HCT116 (cell line): ENCODE measurements around the gene CLEC3B. TPM values are rescaled to one million over a fixed set of nuclear protein-coding genes. Genes with fewer than 3 reads are reported as not detected.

Experiments
- ATAC-seq: fragments of 200-7000 bp; cut with Tn5 transposase; 2 replicates; pipeline ENCODE4 v1.9.1; 2020; ENCODE audit warnings: mild to moderate bottlenecking, moderate library complexity
- BruUV-seq: library from RNA; stranded (reverse); fragments of 400-500 nt; replicated peaks from 2 replicates; lab custom pipeline; 2021; lab: Mats Ljungman, UMichigan
- CTCF ChIA-PET: fragments of 300-600 bp; sonication (Branson Sonifier 250); formaldehyde crosslinking; loops from one replicate; lab custom pipeline; 2021; ENCODE audit warnings: antibody characterized with exemption; lab: Charles Lee
- POLR2A ChIA-PET: fragments of 300-600, 350-600 bp; sonication (Branson Sonifier 250); formaldehyde crosslinking; loops from one replicate; lab custom pipeline; 2021; ENCODE audit warnings: antibody characterized with exemption; lab: Charles Lee
- RAD21 ChIA-PET, 2 experiments: fragments of 300-600 bp; sonication (Branson Sonifier 250); formaldehyde crosslinking; loops; one replicate each; lab custom pipeline; 2023; ENCODE audit warnings: low total read pairs in 2 of 2; ENCODE audit not compliant: uncharacterized antibody in 2 of 2, unreplicated experiment in 2 of 2, low non-redundant PET in 1 of 2; lab: Charles Lee
- DNase-seq: peaks from one replicate; pipeline ENCODE4 v3.0.0-alpha.2; 2010; ENCODE audit warnings: low read depth, low spot score
- H2AFZ ChIP-seq: fragments of 200-600 bp; shearing (Covaris generic), sonication (generic); 2 replicates; pipeline ENCODE4 v1.6.1; 2017; ENCODE audit warnings: low read depth, mixed run types, mixed read lengths, antibody characterized with exemption, low read length; ENCODE audit not compliant: poor library complexity, severe bottlenecking
- H3K27ac ChIP-seq: 2 replicates; pipeline ENCODE4 v1.5.1; 2012; ENCODE audit warnings: low read depth, low read length
- H3K27me3 ChIP-seq: fragments of 200-600 bp; sonication (generic); 2 replicates; pipeline ENCODE4 v1.6.1; 2016; ENCODE audit warnings: mixed run types, low read length, mixed read lengths; ENCODE audit not compliant: insufficient read depth
- H3K36me3 ChIP-seq, 2 experiments: fragments of 200-500 bp in 1 of 2; fragments of 200-600 bp in 1 of 2; sonication (Bioruptor generic) in 1 of 2; sonication (generic) in 1 of 2; 2 replicates each; pipeline versions ENCODE4 v1.5.1 to v1.6.1; 2014 to 2016; ENCODE audit warnings: low read length in 2 of 2, inconsistent platforms in 1 of 2, mixed read lengths in 1 of 2, mixed run types in 1 of 2; ENCODE audit not compliant: insufficient read depth in 2 of 2, control insufficient read depth in 1 of 2
- H3K4me1 ChIP-seq, 2 experiments: fragments of 200-600 bp in 1 of 2; sonication (generic) in 1 of 2; 2 replicates each; pipeline versions ENCODE4 v1.5.1 to v1.6.1; 2012 to 2017; ENCODE audit warnings: low read length in 2 of 2, inconsistent platforms in 1 of 2, mild to moderate bottlenecking in 1 of 2, mixed read lengths in 1 of 2, mixed run types in 1 of 2, moderate library complexity in 1 of 2; ENCODE audit not compliant: insufficient read depth in 2 of 2, control insufficient read depth in 1 of 2
- H3K4me2 ChIP-seq: fragments of 200-600 bp; sonication (generic); 2 replicates; pipeline ENCODE4 v1.6.1; 2017; ENCODE audit warnings: mixed run types, low read length, mixed read lengths
- H3K4me3 ChIP-seq, 2 experiments: fragments of 200-600 bp in 1 of 2; sonication (generic) in 1 of 2; replicated peaks in 1 of 2; 2 replicates each; pipeline ENCODE4 v1.5.1; 2011 to 2016; ENCODE audit warnings: low read length in 2 of 2, control low read depth in 1 of 2, low read depth in 1 of 2, mild to moderate bottlenecking in 1 of 2, mixed read lengths in 1 of 2, mixed run types in 1 of 2
- H3K79me2 ChIP-seq: fragments of 200-600 bp; sonication (generic); 2 replicates; pipeline ENCODE4 v1.6.1; 2017; ENCODE audit warnings: mild to moderate bottlenecking, mixed run types, low read length, moderate library complexity, mixed read lengths; ENCODE audit not compliant: insufficient read depth
- H3K9ac ChIP-seq: fragments of 200-600 bp; sonication (generic); 2 replicates; pipeline ENCODE4 v1.6.1; 2016; ENCODE audit warnings: low read length, mixed read lengths
- H3K9me2 ChIP-seq: fragments of 200-600 bp; sonication (generic), shearing (Covaris generic); 2 replicates; pipeline ENCODE4 v1.6.1; 2017; ENCODE audit warnings: mixed run types, mild to moderate bottlenecking, moderate library complexity; ENCODE audit not compliant: insufficient read depth
- H3K9me3 ChIP-seq, 2 experiments: fragments of 200-500 bp in 1 of 2; fragments of 200-600 bp in 1 of 2; sonication (Bioruptor generic) in 1 of 2; sonication (generic) in 1 of 2; 2 replicates each; pipeline ENCODE4 v1.6.1; 2014 to 2017; ENCODE audit warnings: low read length in 2 of 2, mixed read lengths in 2 of 2, inconsistent platforms in 1 of 2, low read depth in 1 of 2, mild to moderate bottlenecking in 1 of 2, mixed run types in 1 of 2, moderate library complexity in 1 of 2; ENCODE audit not compliant: control insufficient read depth in 1 of 2, insufficient read depth in 1 of 2
- H4K20me1 ChIP-seq: fragments of 200-600 bp; sonication (generic), shearing (Covaris generic); 2 replicates; pipeline ENCODE4 v1.6.1; 2017; ENCODE audit warnings: mixed run types, mild to moderate bottlenecking, moderate library complexity; ENCODE audit not compliant: insufficient read depth
- CBX3 ChIP-seq: IDR thresholded peaks from 2 replicates; pipeline ENCODE4 v1.6.1; 2012; ENCODE audit warnings: low read depth
- CEBPB ChIP-seq: IDR thresholded peaks from 2 replicates; pipeline ENCODE4 v1.6.1; 2012; ENCODE audit warnings: low read depth
- EGR1 ChIP-seq: IDR thresholded peaks from 2 replicates; pipeline ENCODE4 v1.6.1; 2012; ENCODE audit warnings: low read depth
- ELF1 ChIP-seq: IDR thresholded peaks from 2 replicates; pipeline ENCODE4 v1.6.1; 2012; ENCODE audit warnings: low read depth, borderline replicate concordance
- EZH2phosphoT487 ChIP-seq: fragments of 200-600 bp; IDR thresholded peaks from 2 replicates; pipeline ENCODE4 v1.6.1; 2018; ENCODE audit warnings: antibody characterized with exemption, borderline replicate concordance
- FOSL1 ChIP-seq: IDR thresholded peaks from 2 replicates; pipeline ENCODE4 v1.6.1; 2012; ENCODE audit warnings: low read depth
- JUND ChIP-seq: IDR thresholded peaks from 2 replicates; pipeline ENCODE4 v1.6.1; 2012
- POLR2A ChIP-seq: IDR thresholded peaks from 2 replicates; pipeline ENCODE4 v1.7.0; 2011; ENCODE audit warnings: borderline replicate concordance; ENCODE audit not compliant: insufficient read depth, insufficient read length; ENCODE audit errors: extremely low read depth
- POLR2AphosphoS5 ChIP-seq: IDR thresholded peaks from 2 replicates; pipeline ENCODE4 v1.6.1; 2011; ENCODE audit warnings: mild to moderate bottlenecking, low read depth, low read length, moderate library complexity
- RAD21 ChIP-seq: IDR thresholded peaks from 2 replicates; pipeline ENCODE4 v1.6.1; 2012; ENCODE audit warnings: low read depth, mild to moderate bottlenecking
- SIN3A ChIP-seq: IDR thresholded peaks from 2 replicates; pipeline ENCODE4 v1.6.1; 2012; ENCODE audit warnings: low read depth
- SP1 ChIP-seq: IDR thresholded peaks from 2 replicates; pipeline ENCODE4 v1.6.1; 2012; ENCODE audit warnings: low read depth
- SRF ChIP-seq: IDR thresholded peaks from 2 replicates; pipeline ENCODE4 v1.6.1; 2012; ENCODE audit warnings: low read depth
- YY1 ChIP-seq: IDR thresholded peaks from 2 replicates; pipeline ENCODE4 v1.6.1; 2011; ENCODE audit warnings: low read length, low read depth, moderate library complexity, mild to moderate bottlenecking; ENCODE audit not compliant: insufficient replicate concordance; ENCODE audit errors: extremely low read depth
- ZFX ChIP-seq: fragments of 450-650 bp; IDR thresholded peaks from 2 replicates; pipeline ENCODE4 v1.6.1; 2017
- ZNF274 ChIP-seq: fragments of 200-500 bp; sonication (Bioruptor generic); IDR thresholded peaks from 2 replicates; pipeline ENCODE4 v1.6.1; 2014; ENCODE audit warnings: mild to moderate bottlenecking, low read depth, low read length, inconsistent platforms
- intact Hi-C: fragments of 100-400 bp; cut with micrococcal nuclease; formaldehyde crosslinking; loops from 2 replicates; pipeline ENCODE4 v1.10.0; 2022
- total RNA-seq: library from RNA; stranded (reverse); gene quantifications from one replicate; pipeline ENCODE4 v1.2.1, GENCODE V29; 2021; ENCODE audit not compliant: unreplicated experiment
- TF ChIP-seq, protein P1 (sequence below): IDR thresholded peaks from 2 replicates; pipeline ENCODE4 v1.6.1; 2012
- TF ChIP-seq, protein P2 (sequence below), 3 experiments: fragments of 200-600 bp in 1 of 3; sonication (generic) in 1 of 3; IDR thresholded peaks in 2 of 3; conservative IDR thresholded peaks in 1 of 3; 2 replicates each; pipeline ENCODE4 v1.5.1; 2012 to 2017; ENCODE audit warnings: low read depth in 2 of 3, low read length in 2 of 3, antibody characterized with exemption in 1 of 3, borderline replicate concordance in 1 of 3, control low read depth in 1 of 3, mild to moderate bottlenecking in 1 of 3, mixed read lengths in 1 of 3, mixed run types in 1 of 3, moderate library complexity in 1 of 3; ENCODE audit not compliant: insufficient read depth in 1 of 3
- TF ChIP-seq, protein P3 (sequence below): IDR thresholded peaks from 2 replicates; pipeline ENCODE4 v1.6.1; 2012

CLEC3B gene
- total RNA-seq, 1 experiment from 2014 or later: 0.57 TPM

DNA sequence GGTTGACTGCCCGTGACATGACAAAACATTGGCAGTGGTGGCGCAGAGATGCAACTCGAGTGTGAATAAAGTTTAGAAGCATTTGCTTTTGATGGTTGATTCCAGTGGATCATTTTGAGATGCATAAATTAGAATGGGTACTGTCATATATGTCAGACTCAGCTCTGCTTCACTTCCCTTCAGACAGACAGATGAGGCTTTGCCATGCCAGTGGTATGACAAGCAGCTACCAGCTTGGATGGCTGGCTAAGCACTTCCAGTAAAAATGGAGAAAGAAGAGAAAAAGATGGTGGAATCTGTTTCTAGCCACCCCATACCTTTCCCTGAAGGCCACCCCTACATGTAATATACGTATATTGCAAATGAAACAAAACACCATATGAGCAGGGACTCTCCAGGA, 13.5 kb upstream of the CLEC3B start:
- Histone ChIP-seq H3K4me2 (no peak overlapping the region), H3K9me2 (no peaks in the 10 kb centered on the region), H3K27me3 (no peaks in the 10 kb centered on the region), H3K9ac (no peak overlapping the region), H3K4me3 (no peak overlapping the region), H4K20me1 (no peaks in the 10 kb centered on the region), H2AFZ (no peak overlapping the region), H3K36me3 (peaks cover 11 to 13% of the 10 kb centered on the region in 2 experiments; a peak in 2 of 4 replicates), H3K4me1 (no peaks in the 10 kb centered on the region), H3K27ac (no peak overlapping the region), H3K9me3 (no peaks in the 10 kb centered on the region), H3K79me2 (no peaks in the 10 kb centered on the region)
- CTCF ChIA-PET: no interaction called here
- DNase-seq (no peak), ATAC-seq (no peak)
- POLR2A ChIA-PET: no interaction called here
- no peak for TF ChIP-seq YY1
- no peak for TF ChIP-seq SRF
- TF ChIP-seq CBX3: no peak
- no peak for TF ChIP-seq EGR1
- TF ChIP-seq ZNF274: no peak
- no peak for TF ChIP-seq SP1
- no peak for TF ChIP-seq FOSL1
- no TSS peak for BruUV-seq
- RAD21 ChIA-PET: no interaction called here
- intact Hi-C loops: no loop called here

GRCh38 chr3:45016916-45017315, 9.2 kb upstream of the CLEC3B start:
- POLR2A ChIA-PET: no interaction called here
- RAD21 ChIA-PET: interaction anchor here in 1 of 2 experiments (0.8 kb wide), 1 partner anchor 21 kb away, joined by 3 read pairs; no protein-coding TSS in a partner anchor
- H3K4me2 ChIP-seq: no peak overlapping the region
- H3K9ac ChIP-seq: no peak overlapping the region
- H3K36me3 ChIP-seq: 0 out of 4 replicates have a peak, but pooled peaks cover 2 to 11% of the 10 kb centered on the region in 2 experiments
- no peaks in the 10 kb centered on the region for H3K9me3 ChIP-seq
- no peaks in the 10 kb centered on the region for H4K20me1 ChIP-seq
- DNase-seq: no peak
- H3K27me3 ChIP-seq: no peaks in the 10 kb centered on the region
- H2AFZ ChIP-seq: no peak overlapping the region
- no peak overlapping the region for H3K4me3 ChIP-seq
- no peaks in the 10 kb centered on the region for H3K4me1 ChIP-seq
- intact Hi-C loops: no loop called here
- H3K9me2 ChIP-seq: no peaks in the 10 kb centered on the region
- H3K27ac ChIP-seq: no peak overlapping the region
- H3K79me2 ChIP-seq: no peaks in the 10 kb centered on the region
- ATAC-seq: no peak
- BruUV-seq: no TSS peak
- CTCF ChIA-PET: no interaction called here
- TF ChIP-seq, protein P1, sequence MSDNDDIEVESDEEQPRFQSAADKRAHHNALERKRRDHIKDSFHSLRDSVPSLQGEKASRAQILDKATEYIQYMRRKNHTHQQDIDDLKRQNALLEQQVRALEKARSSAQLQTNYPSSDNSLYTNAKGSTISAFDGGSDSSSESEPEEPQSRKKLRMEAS: no peak
- TF ChIP-seq ZFX: no peak
- no peak for TF ChIP-seq SP1
- no peak for TF ChIP-seq ELF1
- no peak for TF ChIP-seq CBX3
- TF ChIP-seq JUND: no peak
- no peak for TF ChIP-seq CEBPB
- TF ChIP-seq, protein P2, sequence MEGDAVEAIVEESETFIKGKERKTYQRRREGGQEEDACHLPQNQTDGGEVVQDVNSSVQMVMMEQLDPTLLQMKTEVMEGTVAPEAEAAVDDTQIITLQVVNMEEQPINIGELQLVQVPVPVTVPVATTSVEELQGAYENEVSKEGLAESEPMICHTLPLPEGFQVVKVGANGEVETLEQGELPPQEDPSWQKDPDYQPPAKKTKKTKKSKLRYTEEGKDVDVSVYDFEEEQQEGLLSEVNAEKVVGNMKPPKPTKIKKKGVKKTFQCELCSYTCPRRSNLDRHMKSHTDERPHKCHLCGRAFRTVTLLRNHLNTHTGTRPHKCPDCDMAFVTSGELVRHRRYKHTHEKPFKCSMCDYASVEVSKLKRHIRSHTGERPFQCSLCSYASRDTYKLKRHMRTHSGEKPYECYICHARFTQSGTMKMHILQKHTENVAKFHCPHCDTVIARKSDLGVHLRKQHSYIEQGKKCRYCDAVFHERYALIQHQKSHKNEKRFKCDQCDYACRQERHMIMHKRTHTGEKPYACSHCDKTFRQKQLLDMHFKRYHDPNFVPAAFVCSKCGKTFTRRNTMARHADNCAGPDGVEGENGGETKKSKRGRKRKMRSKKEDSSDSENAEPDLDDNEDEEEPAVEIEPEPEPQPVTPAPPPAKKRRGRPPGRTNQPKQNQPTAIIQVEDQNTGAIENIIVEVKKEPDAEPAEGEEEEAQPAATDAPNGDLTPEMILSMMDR (IDR thresholded peaks at IDR 0.05 in 2 of 3, conservative IDR thresholded peaks at IDR 0.05 in 1 of 3; ENCODE audit: borderline replicate concordance in 1 of 3, insufficient read depth in 1 of 3, low read depth in 2 of 3, low read length in 2 of 3): no peak
- TF ChIP-seq SRF: no peak
- no peak for TF ChIP-seq RAD21
- TF ChIP-seq POLR2A: no peak
- TF ChIP-seq, protein P3, sequence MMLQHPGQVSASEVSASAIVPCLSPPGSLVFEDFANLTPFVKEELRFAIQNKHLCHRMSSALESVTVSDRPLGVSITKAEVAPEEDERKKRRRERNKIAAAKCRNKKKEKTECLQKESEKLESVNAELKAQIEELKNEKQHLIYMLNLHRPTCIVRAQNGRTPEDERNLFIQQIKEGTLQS: no peak
- TF ChIP-seq POLR2AphosphoS5: no peak
- no peak for TF ChIP-seq SIN3A
- TF ChIP-seq EZH2phosphoT487: no peak
